ENCODE results near the gene KHDRBS2. TPM values are rescaled to one million over a fixed set of nuclear protein-coding genes. Genes with fewer than 3 reads are reported as not detected.

The KHDRBS2 gene
- total RNA-seq, 1 donor from 2014 or later = not detected

GRCh38 chr6:62174548-62174947 lies 111.5 kb downstream of the KHDRBS2 start:
- H3K4me1 ChIP-seq = no peaks in the 10 kb centered on the region
- no peak for DNase-seq (ENCODE audit: low spot score in 2 of 2)
- H3K27me3 ChIP-seq = no peaks in the 10 kb centered on the region
- H3K27ac ChIP-seq = no peak overlapping the region
- H3K4me3 ChIP-seq = no peak overlapping the region
- H3K36me3 ChIP-seq = no peaks in the 10 kb centered on the region
- H3K9me3 ChIP-seq = no peaks in the 10 kb centered on the region
- intact Hi-C loops (cut with DNase I) = no loop called here
- no peak for TF ChIP-seq CTCF (IDR thresholded peaks at IDR 0.05)

GRCh38 chr6:62167736-62168135 lies 118.3 kb downstream of the KHDRBS2 start:
- no peak overlapping the region for H3K27ac ChIP-seq
- no peak for TF ChIP-seq CTCF (IDR thresholded peaks at IDR 0.05)
- intact Hi-C loops (cut with DNase I) = no loop called here

GRCh38 chr6:62162858-62163257 lies 123.2 kb downstream of the KHDRBS2 start:
- Histone ChIP-seq H3K4me3 (no peak overlapping the region), H3K27ac (no peak overlapping the region), H3K4me1 (no peaks in the 10 kb centered on the region), H3K36me3 (no peaks in the 10 kb centered on the region), H3K9me3 (peaks cover 0 to 7% of the 10 kb centered on the region in 2 donors), H3K27me3 (no peaks in the 10 kb centered on the region)
- no peak for TF ChIP-seq CTCF (IDR thresholded peaks at IDR 0.05)
- intact Hi-C loops (cut with DNase I) = no loop called here
- no peak for DNase-seq (ENCODE audit: low spot score in 2 of 2)

More at GRCh38 chr6:62167736-62168135, 118.3 kb downstream of the KHDRBS2 start:
- Histone ChIP-seq H3K36me3 (no peaks in the 10 kb centered on the region), H3K9me3 (no peaks in the 10 kb centered on the region), H3K4me3 (no peak overlapping the region), H3K27me3 (no peaks in the 10 kb centered on the region), H3K4me1 (no peaks in the 10 kb centered on the region)
- DNase-seq (ENCODE audit: low spot score in 2 of 2) = no peak

GRCh38 chr6:62152796-62153195 lies 133.2 kb downstream of the KHDRBS2 start:
- no peak overlapping the region for H3K27ac ChIP-seq
- TF ChIP-seq CTCF (IDR thresholded peaks at IDR 0.05) = no peak
- DNase-seq (ENCODE audit: low spot score in 2 of 2) = no peak
- no peaks in the 10 kb centered on the region for H3K9me3 ChIP-seq
- intact Hi-C loops (cut with DNase I) = no loop called here
- H3K27me3 ChIP-seq = no peaks in the 10 kb centered on the region
- no peaks in the 10 kb centered on the region for H3K36me3 ChIP-seq
- H3K4me3 ChIP-seq = no peak overlapping the region
- no peaks in the 10 kb centered on the region for H3K4me1 ChIP-seq

- no peaks in the 10 kb centered on the region for H3K9me3 ChIP-seq
- no peak overlapping the region for H3K4me3 ChIP-seq
- H3K27ac ChIP-seq = no peak overlapping the region
- H3K4me1 ChIP-seq = peaks cover 0 to 3% of the 10 kb centered on the region in 2 donors
- DNase-seq (ENCODE audit: low spot score in 2 of 2) = no peak
- peak in 1 of 3 experiments; percentile 34 for TF ChIP-seq CTCF (IDR thresholded peaks at IDR 0.05)
- no peaks in the 10 kb centered on the region for H3K36me3 ChIP-seq
- no peaks in the 10 kb centered on the region for H3K27me3 ChIP-seq
- intact Hi-C loops (cut with DNase I) = no loop called here
Measured at GRCh38 chr6:62150048-62150663, 135.9 kb downstream of the KHDRBS2 start.

Measured in ascending aorta (tissue), 2 donors.